H1 (cell line): Measurements from ENCODE around the gene DAPK2. TPM values are rescaled to one million over a fixed set of nuclear protein-coding genes. Genes with fewer than 3 reads are reported as not detected.

Source experiments
- CTCF ChIA-PET: fragments of 300-600 bp; sonication (Branson Sonifier 250); formaldehyde crosslinking; loops from one replicate; lab custom pipeline; 2021; ENCODE audit not compliant: partially characterized antibody; lab: Charles Lee
- POLR2A ChIA-PET: fragments of 300-600 bp; sonication (Branson Sonifier 250); formaldehyde crosslinking; loops from one replicate; lab custom pipeline; 2021; ENCODE audit warnings: inconsistent platforms; ENCODE audit not compliant: partially characterized antibody; lab: Charles Lee
- DNase-seq, 2 experiments: peaks; one replicate each; pipeline versions ENCODE4 v3.0.0 to v3.0.0-alpha.2; 2010 to 2022; ENCODE audit warnings: low spot score in 2 of 2, low read depth in 1 of 2, mixed read lengths in 1 of 2
- FAIRE-seq: peaks from 2 replicates; lab custom pipeline; 2011; peaks lifted over from hg19 to GRCh38; lab: Jason Lieb, UNC
- H2AFZ ChIP-seq: 2 replicates; pipeline ENCODE4 v1.8.1; 2012; ENCODE audit warnings: low read length, inconsistent platforms
- H2AK5ac ChIP-seq: 2 replicates; pipeline ENCODE4 v1.6.1; 2013; ENCODE audit warnings: low read depth, low read length
- H2BK120ac ChIP-seq: replicated peaks from 2 replicates; pipeline ENCODE3; 2013; ENCODE audit warnings: low read depth, low read length, inconsistent platforms
- H2BK12ac ChIP-seq: 2 replicates; pipeline ENCODE4 v1.6.1; 2013; ENCODE audit warnings: low read depth, low read length
- H2BK15ac ChIP-seq: 2 replicates; pipeline ENCODE4 v1.6.1; 2013; ENCODE audit warnings: low read length
- H2BK20ac ChIP-seq: 2 replicates; pipeline ENCODE4 v1.6.1; 2013; ENCODE audit warnings: low read length
- H2BK5ac ChIP-seq: 2 replicates; pipeline ENCODE4 v1.6.1; 2013; ENCODE audit warnings: low read depth, low read length
- H3K14ac ChIP-seq: 2 replicates; pipeline ENCODE4 v1.6.1; 2013; ENCODE audit warnings: inconsistent platforms; ENCODE audit not compliant: insufficient read length
- H3K18ac ChIP-seq: 2 replicates; pipeline ENCODE4 v1.6.1; 2013; ENCODE audit warnings: low read length; ENCODE audit errors: extremely low read depth
- H3K23ac ChIP-seq: 2 replicates; pipeline ENCODE4 v1.6.1; 2013; ENCODE audit warnings: inconsistent platforms; ENCODE audit not compliant: insufficient read length
- H3K23me2 ChIP-seq: 2 replicates; pipeline ENCODE4 v1.6.1; 2013; ENCODE audit warnings: low read depth, low read length
- H3K27ac ChIP-seq: 2 replicates; pipeline ENCODE4 v1.6.1; 2011; ENCODE audit warnings: low read depth, low read length, inconsistent platforms
- H3K27me3 ChIP-seq, 4 experiments: replicated peaks in 1 of 4; 1 replicate in 1 of 4; 2 replicates in 3 of 4; pipeline versions ENCODE4 v1.6.1 to v1.8.1; 2011 to 2013; ENCODE audit warnings: low read length in 3 of 4, mild to moderate bottlenecking in 3 of 4, inconsistent platforms in 2 of 4, mixed read lengths in 2 of 4, moderate library complexity in 1 of 4; ENCODE audit not compliant: control insufficient read depth in 3 of 4, insufficient read depth in 3 of 4; ENCODE audit errors: extremely low read depth in 1 of 4
- H3K36me3 ChIP-seq, 4 experiments: 2 replicates each; pipeline versions ENCODE4 v1.6.1 to v1.8.1; 2011 to 2013; ENCODE audit warnings: mild to moderate bottlenecking in 4 of 4, low read length in 3 of 4, moderate library complexity in 2 of 4, control low read depth in 1 of 4, inconsistent platforms in 1 of 4; ENCODE audit not compliant: insufficient read depth in 4 of 4, control insufficient read depth in 2 of 4
- H3K4ac ChIP-seq: replicated peaks from 2 replicates; pipeline ENCODE3; 2013; ENCODE audit warnings: low read length, low read depth, mixed read lengths, inconsistent platforms; ENCODE audit not compliant: insufficient read length
- H3K4me1 ChIP-seq, 4 experiments: replicated peaks in 1 of 4; 1 replicate in 1 of 4; 2 replicates in 3 of 4; pipeline versions ENCODE4 v1.6.1 to v1.8.1; 2011 to 2013; ENCODE audit warnings: low read length in 3 of 4, inconsistent platforms in 2 of 4, mixed read lengths in 1 of 4; ENCODE audit not compliant: insufficient read depth in 4 of 4, control insufficient read depth in 3 of 4
- H3K4me2 ChIP-seq, 2 experiments: 2 replicates each; pipeline versions ENCODE4 v1.6.1 to v1.8.1; 2011 to 2013; ENCODE audit warnings: low read depth in 2 of 2, low read length in 2 of 2, control low read depth in 1 of 2, inconsistent platforms in 1 of 2, mild to moderate bottlenecking in 1 of 2; ENCODE audit not compliant: insufficient read depth in 1 of 2
- H3K4me3 ChIP-seq, 4 experiments: fragments of 200-600, 300-600 bp in 1 of 4; sonication (generic), shearing (Covaris generic), sonication (Bioruptor Twin) in 1 of 4; 2 replicates each; pipeline versions ENCODE4 v1.5.1 to v1.8.1; 2011 to 2016; ENCODE audit warnings: low read length in 4 of 4, low read depth in 3 of 4, control low read depth in 2 of 4, inconsistent platforms in 2 of 4, mild to moderate bottlenecking in 2 of 4, mixed read lengths in 1 of 4, moderate library complexity in 1 of 4; ENCODE audit not compliant: insufficient read depth in 2 of 4; ENCODE audit errors: extremely low read depth in 1 of 4
- H3K56ac ChIP-seq: replicated peaks from 2 replicates; pipeline ENCODE3; 2013; ENCODE audit warnings: low read depth, mild to moderate bottlenecking, mixed read lengths, low read length, inconsistent platforms; ENCODE audit not compliant: insufficient read length
- H3K79me1 ChIP-seq: 2 replicates; pipeline ENCODE4 v1.6.1; 2013; ENCODE audit warnings: low read depth, low read length, control low read depth
- H3K79me2 ChIP-seq, 2 experiments: 2 replicates each; pipeline versions ENCODE4 v1.6.1 to v1.8.1; 2012 to 2013; ENCODE audit warnings: low read length in 2 of 2, mild to moderate bottlenecking in 2 of 2, inconsistent platforms in 1 of 2; ENCODE audit not compliant: insufficient read depth in 2 of 2, control insufficient read depth in 1 of 2
- H3K9ac ChIP-seq, 4 experiments: replicated peaks in 1 of 4; 1 replicate in 1 of 4; 2 replicates in 3 of 4; pipeline versions ENCODE4 v1.6.1 to v1.8.1; 2011 to 2013; ENCODE audit warnings: low read depth in 3 of 4, low read length in 3 of 4, control low read depth in 2 of 4, mild to moderate bottlenecking in 2 of 4, moderate library complexity in 2 of 4, inconsistent platforms in 1 of 4; ENCODE audit errors: extremely low read depth in 1 of 4
- H3K9me3 ChIP-seq, 2 experiments: 2 replicates each; pipeline versions ENCODE4 v1.6.1 to v1.8.1; 2012 to 2013; ENCODE audit warnings: mild to moderate bottlenecking in 2 of 2, moderate library complexity in 2 of 2, control low read depth in 1 of 2, inconsistent platforms in 1 of 2, low read depth in 1 of 2, low read length in 1 of 2, mixed read lengths in 1 of 2; ENCODE audit not compliant: insufficient read depth in 2 of 2
- H4K20me1 ChIP-seq, 2 experiments: replicated peaks in 1 of 2; 2 replicates each; pipeline versions ENCODE3 to v1.8.1; 2011 to 2013; ENCODE audit warnings: inconsistent platforms in 2 of 2, low read length in 2 of 2, mild to moderate bottlenecking in 1 of 2; ENCODE audit not compliant: insufficient read depth in 2 of 2, control insufficient read depth in 1 of 2
- H4K5ac ChIP-seq: 2 replicates; pipeline ENCODE4 v1.6.1; 2013; ENCODE audit warnings: low read length, low read depth, mixed read lengths, inconsistent platforms; ENCODE audit not compliant: insufficient read length
- H4K8ac ChIP-seq: 2 replicates; pipeline ENCODE4 v1.8.0; 2013; ENCODE audit warnings: mild to moderate bottlenecking, moderate library complexity, low read length, inconsistent platforms; ENCODE audit not compliant: insufficient read depth; ENCODE audit errors: extremely low read depth
- H4K91ac ChIP-seq: replicated peaks from 2 replicates; pipeline ENCODE3; 2013; ENCODE audit warnings: low read length, mixed read lengths, inconsistent platforms; ENCODE audit not compliant: insufficient read length
- BCL11A ChIP-seq, 2 experiments: IDR thresholded peaks; one replicate each; pipeline ENCODE4 v1.6.1; 2011; ENCODE audit warnings: low read depth in 2 of 2, low read length in 2 of 2, mild to moderate bottlenecking in 2 of 2
- CBX5 ChIP-seq: fragments of 300-800, 300-1000 bp; sonication (generic); IDR thresholded peaks from 2 replicates; pipeline ENCODE4 v1.7.1; 2016; ENCODE audit warnings: antibody characterized with exemption, low read length, low read depth
- CREB1 ChIP-seq: IDR thresholded peaks from 2 replicates; pipeline ENCODE4 v1.6.1; 2012; ENCODE audit warnings: inconsistent platforms
- GABPA ChIP-seq: IDR thresholded peaks from 2 replicates; pipeline ENCODE4 v1.6.1; 2011; ENCODE audit warnings: mild to moderate bottlenecking, low read length, moderate library complexity, borderline replicate concordance; ENCODE audit not compliant: insufficient read depth
- JUND ChIP-seq: IDR thresholded peaks from 2 replicates; pipeline ENCODE4 v1.6.1; 2011; ENCODE audit warnings: mild to moderate bottlenecking, improper control_type of control experiment, low read length
- MAX ChIP-seq: IDR thresholded peaks from 2 replicates; pipeline ENCODE4 v1.6.1; 2012; ENCODE audit warnings: inconsistent platforms
- PHF8 ChIP-seq: fragments of 200-600 bp; sonication (generic); conservative IDR thresholded peaks from 2 replicates; pipeline ENCODE4 v1.7.1; 2012; ENCODE audit warnings: low read depth, mild to moderate bottlenecking, inconsistent platforms, low read length, moderate library complexity
- POLR2AphosphoS5 ChIP-seq: IDR thresholded peaks from 2 replicates; pipeline ENCODE4 v1.6.1; 2011; ENCODE audit warnings: low read depth, low read length
- POU5F1 ChIP-seq: IDR thresholded peaks from 2 replicates; pipeline ENCODE4 v1.6.1; 2011; ENCODE audit warnings: low read depth, mild to moderate bottlenecking, low read length, moderate library complexity
- RAD21 ChIP-seq, 2 experiments: IDR thresholded peaks in 1 of 2; conservative IDR thresholded peaks in 1 of 2; 2 replicates each; pipeline ENCODE4 v1.6.1; 2011; ENCODE audit warnings: low read depth in 2 of 2, low read length in 2 of 2, improper control_type of control experiment in 1 of 2, inconsistent platforms in 1 of 2, mild to moderate bottlenecking in 1 of 2, moderate library complexity in 1 of 2
- SIX5 ChIP-seq: IDR thresholded peaks from 2 replicates; pipeline ENCODE4 v1.6.1; 2011; ENCODE audit warnings: mild to moderate bottlenecking, low read depth, low read length
- SRF ChIP-seq: IDR thresholded peaks from 2 replicates; pipeline ENCODE4 v1.6.1; 2011; ENCODE audit warnings: mild to moderate bottlenecking, low read depth, low read length, moderate library complexity
- WGBS, 2 experiments: shearing (Covaris generic) in 1 of 2; methylation state at CpG; one replicate each; pipeline versions ENCODE4 v1.1.6 to v1.1.7; 2013 to 2015; ENCODE audit warnings: low lambda C conversion rate in 2 of 2, mixed read lengths in 2 of 2, inconsistent platforms in 1 of 2, low coverage in 1 of 2, missing lambda C conversion rate in 1 of 2; ENCODE audit not compliant: insufficient replicate concordance in 2 of 2, insufficient coverage in 1 of 2, insufficient read length in 1 of 2; ENCODE audit errors: extremely low coverage in 1 of 2, missing lambda C conversion rate in 1 of 2; 5-methylcytosine and 5-hydroxymethylcytosine counted together
- polyA plus RNA-seq, 7 experiments: library from polyadenylated mRNA; depleted of rRNA in 3 of 7; stranded (reverse) in 5 of 7; unstranded in 2 of 7; fragments of >200 nt in 5 of 7; fragments of 200-250 nt in 2 of 7; gene quantifications; 1 replicate in 5 of 7; 2 replicates in 1 of 7; 4 replicates in 1 of 7; pipeline versions ENCODE4 v1.2.1 to v1.2.3, GENCODE V29; 2011 to 2013; ENCODE audit warnings: missing spikeins in 2 of 7, mixed read lengths in 2 of 7
- total RNA-seq: library from RNA; stranded (reverse); fragmentation: NEBNext Ultra II Directional; extraction: Animal tissue kit (Norgen Biotek cat#: 25700); gene quantifications from 2 replicates; pipeline ENCODE4 v1.2.1, GENCODE V29; 2021
- TF ChIP-seq, protein P1 (sequence below): IDR thresholded peaks from 2 replicates; pipeline ENCODE4 v1.6.1; 2012; ENCODE audit warnings: inconsistent platforms

DAPK2 gene
- total and polyA plus RNA-seq, 2 of the 8 experiments (the other 6 are each of a cell fraction or from before 2014, with no cell fraction given), result 1.8 to 2.9 TPM

DNA sequence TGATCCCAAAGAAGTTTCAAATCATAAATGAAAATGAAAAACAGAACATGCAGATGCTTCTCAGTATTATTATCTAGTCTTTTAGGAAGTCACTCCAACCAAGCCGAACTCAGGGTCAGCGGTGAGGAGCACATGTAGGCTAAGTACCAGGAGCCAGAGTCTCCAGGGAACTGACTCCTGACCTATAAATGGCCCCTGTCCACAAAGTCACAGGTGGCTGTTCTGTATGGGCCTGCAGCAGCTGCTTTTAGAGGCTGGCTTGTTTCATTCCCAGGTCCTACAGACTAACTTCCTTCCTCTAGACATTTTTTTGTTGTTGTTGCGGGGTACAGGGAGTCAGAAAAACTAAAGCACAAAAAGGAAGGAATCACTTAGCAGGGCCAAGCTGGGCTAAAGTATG, 54.6 kb downstream of the DAPK2 start:
- no peaks in the 10 kb centered on the region; the same call in 1 of the 2 replicates for H3K23me2 ChIP-seq
- no peak overlapping the region for H2AK5ac ChIP-seq
- no peak overlapping the region for H3K14ac ChIP-seq
- no peak overlapping the region for H3K27ac ChIP-seq
- H2BK20ac ChIP-seq, result no peak overlapping the region
- CTCF ChIA-PET, result interaction anchor here (2.2 to 5.5 kb wide), 2 partner anchors 9 to 45 kb away, joined by 12 to 30 read pairs; no protein-coding TSS in a partner anchor
- H4K5ac ChIP-seq, result no peak overlapping the region
- H2BK12ac ChIP-seq, result no peak overlapping the region
- no peak overlapping the region for H2BK5ac ChIP-seq
- H3K4me3 ChIP-seq, result no peak overlapping the region
- H3K9me3 ChIP-seq, result no peaks in the 10 kb centered on the region
- H3K56ac ChIP-seq, result no peak overlapping the region
- no peak overlapping the region for H2BK120ac ChIP-seq
- no peaks in the 10 kb centered on the region for H4K20me1 ChIP-seq
- H3K36me3 ChIP-seq, result no peaks in the 10 kb centered on the region
- no peak overlapping the region for H4K8ac ChIP-seq
- no peak overlapping the region for H4K91ac ChIP-seq
- H3K4ac ChIP-seq, result no peak overlapping the region
- 94% methylated on average over 3 of the region's 3 CpGs; no CpG with 5 or more reads in 1 of the 2 experiments for WGBS, 2 experiments
- no peak overlapping the region for H2AFZ ChIP-seq
- no peak overlapping the region for H3K4me2 ChIP-seq
- POLR2A ChIA-PET, result no interaction called here
- no peaks in the 10 kb centered on the region for H3K4me1 ChIP-seq
- H3K79me1 ChIP-seq, result no peaks in the 10 kb centered on the region
- no peak overlapping the region for H3K9ac ChIP-seq
- no peaks in the 10 kb centered on the region for H3K27me3 ChIP-seq
- TF ChIP-seq, protein P1, sequence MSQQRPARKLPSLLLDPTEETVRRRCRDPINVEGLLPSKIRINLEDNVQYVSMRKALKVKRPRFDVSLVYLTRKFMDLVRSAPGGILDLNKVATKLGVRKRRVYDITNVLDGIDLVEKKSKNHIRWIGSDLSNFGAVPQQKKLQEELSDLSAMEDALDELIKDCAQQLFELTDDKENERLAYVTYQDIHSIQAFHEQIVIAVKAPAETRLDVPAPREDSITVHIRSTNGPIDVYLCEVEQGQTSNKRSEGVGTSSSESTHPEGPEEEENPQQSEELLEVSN, result no peak
- no peak for TF ChIP-seq CREB1
- no peak for TF ChIP-seq POLR2AphosphoS5
- no peak for TF ChIP-seq JUND
- TF ChIP-seq MAX, result no peak
- no peak for TF ChIP-seq BCL11A (IDR thresholded peaks at IDR 0.05; ENCODE audit: low read depth in 2 of 2, low read length in 2 of 2)
- no peak for TF ChIP-seq SIX5
- TF ChIP-seq SRF, result no peak
- TF ChIP-seq POU5F1, result no peak
- no peak for TF ChIP-seq PHF8
- TF ChIP-seq RAD21 (IDR thresholded peaks at IDR 0.05 in 1 of 2, conservative IDR thresholded peaks at IDR 0.05 in 1 of 2; ENCODE audit: low read depth in 2 of 2, low read length in 2 of 2), result no peak
- no peak for TF ChIP-seq GABPA
- no peak for TF ChIP-seq CBX5
- no peak for FAIRE-seq
- DNase-seq, result no peak
- H3K79me2 ChIP-seq, result no peaks in the 10 kb centered on the region
- no peak overlapping the region for H2BK15ac ChIP-seq
- no peak overlapping the region for H3K23ac ChIP-seq
- H3K18ac ChIP-seq, result no peak overlapping the region
